Heart left ventricle (tissue), 13 donors: ENCODE data around the gene C5orf47.

Experiments
- CTCF ChIP-seq, 12 donors: fragments of 200-600 bp; sonication (generic) in 4 of 12; IDR thresholded peaks; one replicate each; pipeline versions ENCODE4 v1.5.0 to v1.8.0; 2018 to 2022; ENCODE audit warnings: antibody characterized with exemption in 12 of 12, mild to moderate bottlenecking in 5 of 12
- POLR2A ChIP-seq, 2 donors: fragments of 450-650 bp; IDR thresholded peaks; one replicate each; pipeline ENCODE4 v1.6.1; 2017; ENCODE audit warnings: antibody characterized with exemption in 2 of 2, mild to moderate bottlenecking in 2 of 2, moderate library complexity in 2 of 2
- donor health status: ischemic (EF 13 %, LVEDD 7.1; RV severe dilation, severe dysfunction).
- donor health status: DM: no; HTN: yes; CAD: no.
- donor health status: DM: no; HTN: no; CAD: no.
- donor health status: ischemic (EF 25% LVEDD 6.9; RV normal size, moderate dysfunction).
- donor health status: ischemic (EF 25% LVEDD 5.7; RV mildly dilated, moderate dysfunction).
- donor health status: ischemic (EF 35%, LVEDD 5.7; RV mildly dilated, moderate dysfunction).
- donor health status: nonischemic (EF 11% LVEDD 7.7; RV severe dilation, severe dysfunction).
- donor health status: DM: yes; HTN: yes; CAD: no.
- donor health status: PGD.
- donor health status: ischemic (EF 29% LVEDD 5.4; RV normal size, mild dysfunction).
- donor health status: nonischemic (EF 23%, LVEDD 6.1; RV moderate dilation, normal function).

- TF ChIP-seq CTCF (IDR thresholded peaks at IDR 0.05) (no peak), POLR2A (IDR thresholded peaks at IDR 0.05) (no peak)
Observed at GRCh38 chr5:173961418-173961817, 27.6 kb upstream of the C5orf47 start.
